HEK293 (cell line): Measurements from ENCODE around the gene KANSL1.

Experiments
- HOXD13 ChIP-seq: sonication (generic); formaldehyde crosslinking; IDR thresholded peaks from 2 replicates; pipeline ENCODE4 v1.8.0; 2022; ENCODE audit warnings: missing genetic modification reagents, borderline replicate concordance
- KLF10 ChIP-seq: fragments of 450-650 bp; IDR thresholded peaks from 2 replicates; pipeline ENCODE4 v1.5.1; 2018; ENCODE audit warnings: missing biosample characterization, mild to moderate bottlenecking, missing genetic modification characterization
- KLF16 ChIP-seq: fragments of 450-650 bp; formaldehyde crosslinking; IDR thresholded peaks from 2 replicates; pipeline ENCODE4 v1.5.1; 2017; ENCODE audit warnings: missing biosample characterization, missing genetic modification characterization
- OSR2 ChIP-seq: fragments of 450-650 bp; formaldehyde crosslinking; IDR thresholded peaks from 2 replicates; pipeline ENCODE4 v1.5.1; 2016; ENCODE audit warnings: missing biosample characterization, missing genetic modification characterization
- PRDM10 ChIP-seq: fragments of 450-650 bp; formaldehyde crosslinking; IDR thresholded peaks from 2 replicates; pipeline ENCODE4 v1.5.1; 2016; ENCODE audit warnings: missing biosample characterization, missing genetic modification characterization
- REPIN1 ChIP-seq: fragments of 450-650 bp; formaldehyde crosslinking; IDR thresholded peaks from 2 replicates; pipeline ENCODE4 v1.5.1; 2017; ENCODE audit warnings: missing biosample characterization, missing genetic modification characterization, low read depth
- TCF7L2 ChIP-seq: IDR thresholded peaks from 2 replicates; pipeline ENCODE4 v1.6.1; 2011; ENCODE audit warnings: low read depth, mild to moderate bottlenecking, inconsistent platforms, low read length, moderate library complexity, borderline replicate concordance
- TRIM28 ChIP-seq: IDR thresholded peaks from 2 replicates; pipeline ENCODE4 v1.6.1; 2011; ENCODE audit warnings: low read length, control low read depth, borderline replicate concordance
- ZBTB11 ChIP-seq: fragments of 450-650 bp; formaldehyde crosslinking; conservative IDR thresholded peaks from 2 replicates; pipeline ENCODE4 v1.5.1; 2016; ENCODE audit warnings: low read depth, missing biosample characterization, missing genetic modification characterization
- ZBTB48 ChIP-seq: fragments of 450-650 bp; formaldehyde crosslinking; IDR thresholded peaks from 2 replicates; pipeline ENCODE4 v1.5.1; 2016; ENCODE audit warnings: missing biosample characterization, missing genetic modification characterization
- ZBTB6 ChIP-seq: fragments of 450-650 bp; formaldehyde crosslinking; IDR thresholded peaks from 2 replicates; pipeline ENCODE4 v1.5.1; 2017; ENCODE audit warnings: missing biosample characterization, missing genetic modification characterization
- ZEB2 ChIP-seq: fragments of 450-650 bp; formaldehyde crosslinking; IDR thresholded peaks from 2 replicates; pipeline ENCODE4 v1.5.1; 2016; ENCODE audit warnings: missing biosample characterization, missing genetic modification characterization
- ZFP3 ChIP-seq: fragments of 450-650 bp; formaldehyde crosslinking; IDR thresholded peaks from 2 replicates; pipeline ENCODE4 v1.5.1; 2016; ENCODE audit warnings: low read depth, missing biosample characterization, missing genetic modification characterization
- ZNF112 ChIP-seq: fragments of 450-650 bp; formaldehyde crosslinking; IDR thresholded peaks from 2 replicates; pipeline ENCODE4 v1.5.0; 2017; ENCODE audit warnings: missing biosample characterization, missing genetic modification characterization
- ZNF132 ChIP-seq: fragments of 450-650 bp; formaldehyde crosslinking; IDR thresholded peaks from 2 replicates; pipeline ENCODE4 v1.5.1; 2017; ENCODE audit warnings: missing biosample characterization, missing genetic modification characterization, borderline replicate concordance
- ZNF175 ChIP-seq: fragments of 450-650 bp; formaldehyde crosslinking; IDR thresholded peaks from 2 replicates; pipeline ENCODE4 v1.5.1; 2016; ENCODE audit warnings: missing biosample characterization, missing genetic modification characterization
- ZNF214 ChIP-seq: fragments of 450-650 bp; formaldehyde crosslinking; IDR thresholded peaks from 2 replicates; pipeline ENCODE4 v1.5.1; 2017; ENCODE audit warnings: missing biosample characterization, mild to moderate bottlenecking, missing genetic modification characterization, borderline replicate concordance
- ZNF223 ChIP-seq: fragments of 450-650 bp; formaldehyde crosslinking; IDR thresholded peaks from 2 replicates; pipeline ENCODE4 v1.5.1; 2016; ENCODE audit warnings: missing biosample characterization, missing genetic modification characterization
- ZNF24 ChIP-seq: fragments of 450-650 bp; formaldehyde crosslinking; IDR thresholded peaks from 2 replicates; pipeline ENCODE4 v1.5.1; 2016; ENCODE audit warnings: missing biosample characterization, missing genetic modification characterization
- ZNF341 ChIP-seq: fragments of 450-650 bp; formaldehyde crosslinking; IDR thresholded peaks from 2 replicates; pipeline ENCODE4; 2016; ENCODE audit warnings: low read depth, missing biosample characterization, missing genetic modification characterization
- ZNF366 ChIP-seq: fragments of 450-650 bp; formaldehyde crosslinking; conservative IDR thresholded peaks from 2 replicates; pipeline ENCODE4 v1.5.1; 2016; ENCODE audit warnings: missing biosample characterization, missing genetic modification characterization
- ZNF426 ChIP-seq: fragments of 450-650 bp; formaldehyde crosslinking; IDR thresholded peaks from 2 replicates; pipeline ENCODE4 v1.5.1; 2017; ENCODE audit warnings: missing biosample characterization, missing genetic modification characterization, mild to moderate bottlenecking, inconsistent platforms, moderate library complexity
- ZNF449 ChIP-seq: fragments of 450-650 bp; formaldehyde crosslinking; IDR thresholded peaks from 2 replicates; pipeline ENCODE4 v1.5.1; 2017; ENCODE audit warnings: missing biosample characterization, mild to moderate bottlenecking, missing genetic modification characterization, moderate library complexity
- ZNF513 ChIP-seq: fragments of 450-650 bp; IDR thresholded peaks from 2 replicates; pipeline ENCODE4 v1.5.1; 2018; ENCODE audit warnings: missing biosample characterization, missing genetic modification characterization
- ZNF544 ChIP-seq: fragments of 450-650 bp; formaldehyde crosslinking; IDR thresholded peaks from 2 replicates; pipeline ENCODE4 v1.5.0; 2017; ENCODE audit warnings: missing biosample characterization, missing genetic modification characterization
- ZNF548 ChIP-seq: fragments of 450-650 bp; formaldehyde crosslinking; IDR thresholded peaks from 2 replicates; pipeline ENCODE4 v1.5.1; 2016; ENCODE audit warnings: missing biosample characterization, missing genetic modification characterization
- ZNF555 ChIP-seq: fragments of 450-650 bp; formaldehyde crosslinking; conservative IDR thresholded peaks from 2 replicates; pipeline ENCODE4 v1.5.1; 2017; ENCODE audit warnings: missing biosample characterization, mild to moderate bottlenecking, missing genetic modification characterization, inconsistent platforms

The KANSL1 gene

GRCh38 chr17:46108550-46109110, 84.6 kb downstream of the KANSL1 start (continued):
- TF ChIP-seq ZBTB11 (no peak), OSR2 (tag by site-specific recombination) (peak; percentile 77), ZNF555 (tag by site-specific recombination) (no peak), ZNF366 (tag by site-specific recombination) (peak; percentile 46), ZNF449 (tag by site-specific recombination) (peak; percentile 36; the same call in 1 of the 2 replicates), ZNF214 (tag by site-specific recombination) (no peak), ZNF175 (tag by site-specific recombination) (no peak), ZNF341 (tag by site-specific recombination) (no peak), REPIN1 (tag by site-specific recombination) (no peak), ZFP3 (tag by site-specific recombination) (no peak), ZNF112 (tag by site-specific recombination) (no peak), PRDM10 (tag by site-specific recombination) (no peak), ZNF223 (tag by site-specific recombination) (no peak), ZNF513 (tag by site-specific recombination) (no peak), ZNF544 (tag by site-specific recombination) (no peak), HOXD13 (peak; percentile 65; the same call in 1 of the 2 replicates), KLF10 (no peak; the same call in 1 of the 2 replicates), ZNF426 (tag by site-specific recombination) (no peak), ZNF132 (no peak), TCF7L2 (no peak), ZBTB48 (tag by site-specific recombination) (no peak), ZBTB6 (peak; percentile 98), ZNF24 (no peak), ZNF548 (tag by site-specific recombination) (no peak), TRIM28 (no peak; the same call in 1 of the 2 replicates), ZEB2 (peak; percentile 47; the same call in 1 of the 2 replicates), KLF16 (tag by site-specific recombination) (no peak)
